WTC11 (cell line): ENCODE data around the gene MAP6. TPM values are rescaled to one million over a fixed set of nuclear protein-coding genes. Genes with fewer than 3 reads are reported as not detected.

Experiments used
- AR ChIP-seq: fragments of 250-450 bp; sonication (Bioruptor Pico); IDR thresholded peaks from 2 replicates; pipeline ENCODE4 v1.9.0; 2021; ENCODE audit warnings: mild to moderate bottlenecking
- EMX1 ChIP-seq: fragments of 250-450 bp; sonication (Bioruptor Pico); IDR thresholded peaks from 2 replicates; pipeline ENCODE4 v1.8.0; 2021; ENCODE audit warnings: mild to moderate bottlenecking
- ETV6 ChIP-seq: sonication (generic); formaldehyde crosslinking; IDR thresholded peaks from 2 replicates; pipeline ENCODE4 v1.8.1; 2022; ENCODE audit warnings: mild to moderate bottlenecking, missing genetic modification reagents
- FOXJ3 ChIP-seq: sonication (generic); formaldehyde crosslinking; IDR thresholded peaks from 2 replicates; pipeline ENCODE4 v1.9.0; 2021; ENCODE audit warnings: missing genetic modification reagents, mild to moderate bottlenecking, borderline replicate concordance
- FOXK1 ChIP-seq: sonication (generic); formaldehyde crosslinking; IDR thresholded peaks from 2 replicates; pipeline ENCODE4 v1.8.0; 2022; ENCODE audit warnings: mild to moderate bottlenecking, moderate library complexity, missing genetic modification reagents
- FOXP4 ChIP-seq: sonication (generic); formaldehyde crosslinking; IDR thresholded peaks from 2 replicates; pipeline ENCODE4 v1.8.0; 2022; ENCODE audit warnings: mild to moderate bottlenecking, missing genetic modification reagents
- GABPB1 ChIP-seq: sonication (generic); formaldehyde crosslinking; IDR thresholded peaks from 2 replicates; pipeline ENCODE4 v1.8.1; 2023; ENCODE audit warnings: mild to moderate bottlenecking, missing genetic modification reagents
- GTF2I ChIP-seq: fragments of 250-450 bp; sonication (Bioruptor Pico); conservative IDR thresholded peaks from 2 replicates; pipeline ENCODE4 v1.4.0; 2021; ENCODE audit warnings: mild to moderate bottlenecking
- IRF2 ChIP-seq: sonication (generic); formaldehyde crosslinking; IDR thresholded peaks from 2 replicates; pipeline ENCODE4 v1.8.0; 2022; ENCODE audit warnings: low read depth, missing genetic modification reagents, borderline replicate concordance
- JAZF1 ChIP-seq: fragments of 250-450 bp; sonication (Bioruptor Pico); IDR thresholded peaks from 2 replicates; pipeline ENCODE4 v1.9.0; 2021; ENCODE audit warnings: moderate library complexity, mild to moderate bottlenecking, inconsistent platforms
- JUN ChIP-seq: sonication (generic); formaldehyde crosslinking; IDR thresholded peaks from 2 replicates; pipeline ENCODE4 v1.8.0; 2023; ENCODE audit warnings: mild to moderate bottlenecking, missing genetic modification reagents
- KAT7 ChIP-seq: sonication (generic); formaldehyde crosslinking; IDR thresholded peaks from 2 replicates; pipeline ENCODE4 v1.8.1; 2023; ENCODE audit warnings: missing genetic modification reagents, mild to moderate bottlenecking, borderline replicate concordance
- NFE2L1 ChIP-seq: sonication (generic); formaldehyde crosslinking; IDR thresholded peaks from 2 replicates; pipeline ENCODE4 v1.8.1; 2023; ENCODE audit warnings: missing genetic modification reagents
- NR2C2 ChIP-seq: sonication (generic); formaldehyde crosslinking; IDR thresholded peaks from 2 replicates; pipeline ENCODE4 v1.8.0; 2022; ENCODE audit warnings: mild to moderate bottlenecking, missing genetic modification reagents
- NR3C1 ChIP-seq: sonication (generic); formaldehyde crosslinking; conservative IDR thresholded peaks from 2 replicates; pipeline ENCODE4 v1.8.1; 2023; ENCODE audit warnings: low read depth, mild to moderate bottlenecking, missing genetic modification reagents
- PRRX2 ChIP-seq: fragments of 250-450 bp; sonication (Bioruptor Pico); IDR thresholded peaks from 2 replicates; pipeline ENCODE4 v1.8.0; 2021; ENCODE audit warnings: mild to moderate bottlenecking
- RORB ChIP-seq: fragments of 250-450 bp; sonication (Bioruptor Pico); IDR thresholded peaks from 2 replicates; pipeline ENCODE4 v1.9.0; 2021; ENCODE audit warnings: mild to moderate bottlenecking
- SMAD4 ChIP-seq: sonication (generic); formaldehyde crosslinking; IDR thresholded peaks from 2 replicates; pipeline ENCODE4 v1.8.0; 2022; ENCODE audit warnings: mild to moderate bottlenecking, missing genetic modification reagents
- TCF7 ChIP-seq: sonication (generic); formaldehyde crosslinking; IDR thresholded peaks from 2 replicates; pipeline ENCODE4 v1.8.0; 2022; ENCODE audit warnings: mild to moderate bottlenecking, low read depth, missing genetic modification reagents, moderate library complexity
- TEAD4 ChIP-seq: sonication (generic); formaldehyde crosslinking; IDR thresholded peaks from 2 replicates; pipeline ENCODE4 v1.8.0; 2022; ENCODE audit warnings: mild to moderate bottlenecking, missing genetic modification reagents
- ZBTB21 ChIP-seq: sonication (generic); formaldehyde crosslinking; IDR thresholded peaks from 2 replicates; pipeline ENCODE4 v1.8.1; 2023; ENCODE audit warnings: mild to moderate bottlenecking, missing genetic modification reagents, borderline replicate concordance
- ZNF138 ChIP-seq: sonication (generic); formaldehyde crosslinking; conservative IDR thresholded peaks from 2 replicates; pipeline ENCODE4 v1.8.1; 2022; ENCODE audit warnings: mild to moderate bottlenecking, moderate library complexity, missing genetic modification reagents
- ZNF219 ChIP-seq: sonication (generic); formaldehyde crosslinking; IDR thresholded peaks from 2 replicates; pipeline ENCODE4 v1.8.0; 2023; ENCODE audit warnings: missing genetic modification reagents, mild to moderate bottlenecking, borderline replicate concordance
- ZNF263 ChIP-seq: sonication (generic); formaldehyde crosslinking; IDR thresholded peaks from 2 replicates; pipeline ENCODE4 v1.8.1; 2022; ENCODE audit warnings: low read depth, mild to moderate bottlenecking, moderate library complexity, missing genetic modification reagents
- ZNF396 ChIP-seq: fragments of 250-450 bp; sonication (Bioruptor Pico); IDR thresholded peaks from 2 replicates; pipeline ENCODE4 v1.8.0; 2021; ENCODE audit warnings: mild to moderate bottlenecking, moderate library complexity, borderline replicate concordance
- ZNF416 ChIP-seq: fragments of 250-450 bp; sonication (Bioruptor Pico); IDR thresholded peaks from 2 replicates; pipeline ENCODE4 v1.9.0; 2021; ENCODE audit warnings: mild to moderate bottlenecking, inconsistent platforms
- ZNF425 ChIP-seq: fragments of 250-450 bp; sonication (Bioruptor Pico); conservative IDR thresholded peaks from 2 replicates; pipeline ENCODE4 v1.9.0; 2021; ENCODE audit warnings: mild to moderate bottlenecking
- ZSCAN18 ChIP-seq: fragments of 250-450 bp; sonication (Bioruptor Pico); IDR thresholded peaks from 2 replicates; pipeline ENCODE4 v2.1.2; 2022; ENCODE audit warnings: mild to moderate bottlenecking, moderate library complexity
- total RNA-seq: library from RNA; stranded (reverse); gene quantifications from 3 replicates; pipeline ENCODE4 v1.2.3, GENCODE V29; 2021
- TF ChIP-seq, protein P1 (sequence below): sonication (generic); formaldehyde crosslinking; IDR thresholded peaks from 2 replicates; pipeline ENCODE4 v1.8.1; 2022; ENCODE audit warnings: low read depth, mild to moderate bottlenecking, moderate library complexity, missing genetic modification reagents, borderline replicate concordance
- TF ChIP-seq, protein P2 (sequence below): sonication (generic); formaldehyde crosslinking; IDR thresholded peaks from 2 replicates; pipeline ENCODE4 v1.8.1; 2022; ENCODE audit warnings: missing genetic modification reagents, borderline replicate concordance

MAP6 gene
- total RNA-seq, 1 experiment from 2014 or later = 0.90 TPM

- no peak for TF ChIP-seq ZNF138
- TF ChIP-seq KAT7 (CRISPR knock-in tag) = no peak
- peak; percentile 100 for TF ChIP-seq GABPB1 (CRISPR knock-in tag)
- TF ChIP-seq TEAD4 = no peak
- no peak for TF ChIP-seq RORB (CRISPR knock-in tag)
- TF ChIP-seq PRRX2 = no peak
- no peak for TF ChIP-seq ZNF396 (CRISPR knock-in tag)
- no peak for TF ChIP-seq FOXK1 (CRISPR knock-in tag)
- no peak for TF ChIP-seq NR3C1 (CRISPR knock-in tag)
- TF ChIP-seq GTF2I (CRISPR knock-in tag) = no peak
- TF ChIP-seq ZBTB21 (CRISPR knock-in tag) = peak; percentile 56; the same call in 1 of the 2 replicates
- TF ChIP-seq, protein P1, sequence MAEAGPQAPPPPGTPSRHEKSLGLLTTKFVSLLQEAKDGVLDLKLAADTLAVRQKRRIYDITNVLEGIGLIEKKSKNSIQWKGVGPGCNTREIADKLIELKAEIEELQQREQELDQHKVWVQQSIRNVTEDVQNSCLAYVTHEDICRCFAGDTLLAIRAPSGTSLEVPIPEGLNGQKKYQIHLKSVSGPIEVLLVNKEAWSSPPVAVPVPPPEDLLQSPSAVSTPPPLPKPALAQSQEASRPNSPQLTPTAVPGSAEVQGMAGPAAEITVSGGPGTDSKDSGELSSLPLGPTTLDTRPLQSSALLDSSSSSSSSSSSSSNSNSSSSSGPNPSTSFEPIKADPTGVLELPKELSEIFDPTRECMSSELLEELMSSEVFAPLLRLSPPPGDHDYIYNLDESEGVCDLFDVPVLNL (CRISPR knock-in tag) = no peak
- TF ChIP-seq IRF2 = no peak
- TF ChIP-seq ZNF425 (CRISPR knock-in tag) = no peak
- no peak for TF ChIP-seq JUN (CRISPR knock-in tag)
- TF ChIP-seq, protein P2, sequence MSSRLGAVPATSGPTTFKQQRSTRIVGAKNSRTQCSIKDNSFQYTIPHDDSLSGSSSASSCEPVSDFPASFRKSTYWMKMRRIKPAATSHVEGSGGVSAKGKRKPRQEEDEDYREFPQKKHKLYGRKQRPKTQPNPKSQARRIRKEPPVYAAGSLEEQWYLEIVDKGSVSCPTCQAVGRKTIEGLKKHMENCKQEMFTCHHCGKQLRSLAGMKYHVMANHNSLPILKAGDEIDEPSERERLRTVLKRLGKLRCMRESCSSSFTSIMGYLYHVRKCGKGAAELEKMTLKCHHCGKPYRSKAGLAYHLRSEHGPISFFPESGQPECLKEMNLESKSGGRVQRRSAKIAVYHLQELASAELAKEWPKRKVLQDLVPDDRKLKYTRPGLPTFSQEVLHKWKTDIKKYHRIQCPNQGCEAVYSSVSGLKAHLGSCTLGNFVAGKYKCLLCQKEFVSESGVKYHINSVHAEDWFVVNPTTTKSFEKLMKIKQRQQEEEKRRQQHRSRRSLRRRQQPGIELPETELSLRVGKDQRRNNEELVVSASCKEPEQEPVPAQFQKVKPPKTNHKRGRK = no peak
- no peak for TF ChIP-seq TCF7 (CRISPR knock-in tag)
- TF ChIP-seq NFE2L1 (CRISPR knock-in tag) = no peak
- TF ChIP-seq ZNF263 (CRISPR knock-in tag) = 0 out of 2 replicates have a peak, but pooled peaks have one; percentile 0
- no peak for TF ChIP-seq ZNF416 (CRISPR knock-in tag)
- no peak for TF ChIP-seq JAZF1 (CRISPR knock-in tag)
- no peak for TF ChIP-seq ZNF219 (CRISPR knock-in tag)
- TF ChIP-seq ZSCAN18 (CRISPR knock-in tag) = no peak
- no peak for TF ChIP-seq AR
- no peak for TF ChIP-seq FOXJ3
- no peak for TF ChIP-seq SMAD4 (CRISPR knock-in tag)
- TF ChIP-seq NR2C2 (CRISPR knock-in tag) = no peak
- no peak for TF ChIP-seq FOXP4 (CRISPR knock-in tag)
- TF ChIP-seq ETV6 = 0 out of 2 replicates have a peak, but pooled peaks have one; percentile 25
- TF ChIP-seq EMX1 = no peak
These were observed 114.4 kb downstream of the MAP6 start (continued) for GRCh38 chr11:75554258-75555022.
